HG03108 (cell line): ENCODE data around the gene LGALS9.
"Not testable (repeated sequence)": the region's sequence is repeated elsewhere in the genome, so short reads cannot be mapped to it uniquely, and the experiment has no call there.

ENCODE experiments used
- ATAC-seq: cut with Tn5 transposase; IDR thresholded peaks from one replicate; pipeline ENCODE4 v1.9.1; 2021; ENCODE audit warnings: moderate library complexity; ENCODE audit not compliant: unreplicated experiment

LGALS9 gene

DNA sequence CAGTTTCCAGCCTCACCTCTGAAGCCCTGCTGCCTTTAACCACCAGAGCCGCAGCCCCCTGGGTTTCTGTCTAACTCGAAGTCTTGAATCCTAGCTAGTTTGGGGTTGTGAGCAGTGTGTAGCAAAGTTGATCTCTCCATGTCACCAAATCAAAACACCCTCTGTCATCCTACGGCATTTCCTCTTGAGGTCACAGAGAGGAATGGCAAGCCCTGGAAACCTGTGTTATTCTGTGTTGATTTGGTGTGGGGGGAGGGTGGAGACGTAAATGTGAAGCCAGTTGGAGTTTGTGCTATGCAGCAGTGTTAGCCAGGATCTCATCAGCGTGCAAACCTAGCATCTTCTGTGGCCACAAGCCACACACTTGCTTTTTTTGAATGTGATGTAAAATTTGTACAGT is 5.1 kb upstream of the LGALS9 start:
- ATAC-seq: no peak

DNA sequence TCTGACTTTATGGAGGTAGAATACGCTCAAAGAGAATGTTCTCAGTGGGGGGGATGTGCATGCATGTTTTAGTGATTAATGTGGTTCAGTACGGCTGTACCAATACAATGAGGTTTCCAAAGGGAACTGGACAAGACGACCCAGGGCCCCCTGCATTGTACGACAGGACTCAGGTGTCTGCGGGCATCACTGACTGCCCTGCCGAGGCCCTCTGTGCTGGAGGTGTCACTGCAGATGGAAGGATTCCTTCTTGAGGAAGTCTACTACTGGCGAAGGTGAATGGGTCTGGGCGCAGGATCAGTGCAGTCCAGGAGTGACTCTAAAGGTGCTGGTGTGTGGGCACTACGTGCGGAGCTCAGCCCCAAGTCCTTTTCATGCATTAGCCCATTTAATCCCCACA is 3.5 kb upstream of the LGALS9 start:
- no peak for ATAC-seq

GRCh38 chr17:27628376-27628775 is 2.6 kb upstream of the LGALS9 start:
- ATAC-seq: no peak

- ATAC-seq: not testable (repeated sequence)
These were observed 1.7 kb upstream of the LGALS9 start for GRCh38 chr17:27629260-27629659.

- ATAC-seq: no peak
These were observed 398 bp downstream of the LGALS9 start for GRCh38 chr17:27631411-27631760.

GRCh38 chr17:27631897-27632725 is 1.1 kb downstream of the LGALS9 start:
- no peak for ATAC-seq

GRCh38 chr17:27632766-27633165 is 1.8 kb downstream of the LGALS9 start:
- ATAC-seq: not testable (repeated sequence)

- ATAC-seq: no peak
These were observed 2.5 kb downstream of the LGALS9 start for GRCh38 chr17:27633312-27634025.

- no peak for ATAC-seq
These were observed 3.0 kb downstream of the LGALS9 start for GRCh38 chr17:27634026-27634335.

GRCh38 chr17:27634776-27635175 is 3.8 kb downstream of the LGALS9 start:
- ATAC-seq: no peak

DNA sequence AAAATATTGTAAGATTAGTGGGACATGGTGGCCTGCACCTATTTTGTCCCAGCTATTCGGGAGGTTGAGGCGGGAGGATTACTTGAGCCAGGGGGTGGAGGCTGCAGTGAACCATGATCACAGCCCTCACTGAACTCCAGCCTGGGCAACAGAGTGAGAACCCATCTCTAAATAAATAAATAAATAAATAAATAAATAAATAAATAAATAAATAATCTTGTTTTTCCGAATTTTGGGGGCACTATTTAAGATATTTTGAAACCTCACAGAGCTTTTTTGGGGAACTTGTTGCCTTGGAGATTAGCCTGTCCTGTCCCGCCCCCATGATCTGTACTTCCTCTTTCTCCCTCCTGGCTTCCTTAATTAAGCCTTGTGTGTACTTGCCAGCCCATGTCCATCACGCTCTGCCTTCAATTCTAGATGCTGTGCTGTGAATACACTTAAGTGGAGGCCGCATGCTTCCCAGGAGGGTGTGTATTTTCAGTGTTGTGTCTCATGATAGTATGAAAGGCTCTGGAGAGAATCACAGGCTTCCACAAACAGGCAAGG is 4.4 kb downstream of the LGALS9 start:
- no peak for ATAC-seq

DNA sequence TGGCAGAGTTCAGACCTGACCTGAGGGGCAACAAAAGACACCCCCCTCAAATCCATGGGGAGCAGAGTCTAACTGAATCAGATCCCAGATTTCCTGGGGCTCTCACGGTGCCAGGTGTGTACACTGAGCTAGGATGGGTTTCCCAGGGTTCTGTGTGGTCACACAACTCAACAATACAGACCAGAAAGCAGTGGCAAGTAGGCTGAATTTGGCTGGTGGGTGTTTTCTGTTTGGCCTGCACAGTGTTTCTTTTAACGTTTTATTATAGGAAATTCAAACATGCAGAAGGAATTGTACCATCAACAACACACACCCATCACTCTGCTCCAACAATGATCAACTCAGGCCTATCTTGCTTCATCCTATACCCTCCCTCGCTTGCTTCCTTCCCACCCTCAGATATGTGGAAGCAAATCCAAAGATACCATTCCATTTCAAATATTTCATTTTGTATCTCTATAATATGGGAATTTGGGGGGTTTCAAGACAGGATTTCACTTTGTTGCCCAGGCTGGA is 5.1 kb downstream of the LGALS9 start:
- ATAC-seq: not testable (repeated sequence)

- ATAC-seq: not testable (repeated sequence)
These were observed 6.8 kb downstream of the LGALS9 start for GRCh38 chr17:27637818-27638217.

DNA sequence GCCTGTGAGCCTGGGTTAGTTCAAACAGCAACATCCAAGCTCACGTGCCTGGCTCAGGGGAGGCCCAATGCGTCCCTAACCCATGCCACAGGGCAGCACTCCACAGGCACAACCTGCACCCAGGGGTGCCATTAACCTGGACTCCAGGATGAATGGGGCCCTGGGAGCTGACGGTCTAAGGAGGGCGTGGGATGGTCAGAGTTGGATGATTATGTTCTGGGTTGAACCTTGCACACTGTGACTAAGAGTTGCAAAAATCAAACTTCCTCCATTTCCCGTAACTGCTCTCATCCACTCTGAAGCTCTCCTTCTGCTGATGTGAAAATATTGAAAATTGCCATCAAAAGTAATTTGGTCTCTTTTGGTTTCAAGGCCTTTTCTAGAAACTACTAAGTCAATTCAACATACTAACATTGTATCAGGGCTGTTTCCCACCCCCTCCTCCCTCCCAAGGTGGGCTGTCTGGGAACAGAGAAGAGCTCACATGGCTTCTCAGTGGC is 7.5 kb downstream of the LGALS9 start:
- not testable (repeated sequence) for ATAC-seq

GRCh38 chr17:27640790-27641189 is 9.8 kb downstream of the LGALS9 start:
- ATAC-seq: no peak

DNA sequence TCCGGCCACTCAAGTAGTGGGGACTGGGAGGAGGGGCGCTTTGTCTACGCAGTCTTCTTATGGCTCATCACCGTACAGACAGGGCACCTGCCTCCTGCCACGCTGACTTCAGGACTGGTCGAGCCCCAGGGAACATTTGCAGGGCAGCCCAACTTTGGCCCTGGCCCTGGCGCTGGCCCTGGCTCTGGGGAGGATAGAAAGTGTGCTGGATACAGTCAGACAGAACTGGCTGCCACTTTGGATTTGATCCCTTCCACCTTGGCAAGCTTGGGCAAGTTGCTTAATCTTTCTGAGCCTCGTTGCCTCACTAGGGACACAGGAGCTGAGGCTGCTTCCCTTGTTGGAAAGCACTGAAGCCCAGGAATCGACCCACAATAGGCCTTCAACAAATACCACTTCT is 13.6 kb downstream of the LGALS9 start:
- no peak for ATAC-seq

- not testable (repeated sequence) for ATAC-seq
These were observed 14.6 kb downstream of the LGALS9 start for GRCh38 chr17:27645621-27646020.

DNA sequence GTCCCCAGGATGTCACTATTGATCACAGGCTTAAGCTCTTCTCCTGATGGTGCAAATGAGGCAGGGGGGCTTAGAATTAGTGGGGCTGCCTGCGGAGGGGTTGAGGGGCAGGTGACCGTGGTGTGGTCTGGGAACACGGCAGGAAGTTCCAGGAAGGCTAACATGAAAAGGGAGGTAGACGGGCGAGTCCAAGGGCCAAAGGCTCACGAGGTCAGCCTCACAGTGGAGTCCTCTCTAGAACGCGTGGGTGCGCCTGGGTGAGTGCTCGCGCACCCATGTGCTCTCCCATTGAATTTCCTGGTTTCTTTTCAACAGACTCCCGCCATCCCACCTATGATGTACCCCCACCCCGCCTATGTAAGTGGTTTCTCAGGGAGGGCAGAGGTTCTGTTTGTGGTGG is 15.2 kb downstream of the LGALS9 start:
- ATAC-seq: no peak

DNA sequence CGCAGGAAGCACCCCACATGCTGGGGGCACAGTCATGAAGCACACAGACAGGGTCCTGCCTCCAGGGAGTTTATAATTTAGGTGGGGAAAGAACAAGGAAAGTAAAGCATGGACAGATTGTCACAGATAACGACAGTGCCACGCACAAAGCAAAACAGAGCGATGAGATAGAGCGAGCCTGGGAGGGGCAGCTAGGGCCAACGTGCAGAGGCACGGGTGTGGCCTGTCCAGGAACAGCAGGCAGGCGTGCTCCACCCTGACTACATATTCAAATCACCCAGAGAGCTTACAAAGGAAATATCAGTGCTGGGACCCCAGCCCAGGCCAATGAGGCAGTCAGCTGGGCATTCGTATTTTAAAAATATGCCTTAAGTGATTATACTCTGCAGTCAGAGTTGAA is 16.8 kb downstream of the LGALS9 start:
- no peak for ATAC-seq

DNA sequence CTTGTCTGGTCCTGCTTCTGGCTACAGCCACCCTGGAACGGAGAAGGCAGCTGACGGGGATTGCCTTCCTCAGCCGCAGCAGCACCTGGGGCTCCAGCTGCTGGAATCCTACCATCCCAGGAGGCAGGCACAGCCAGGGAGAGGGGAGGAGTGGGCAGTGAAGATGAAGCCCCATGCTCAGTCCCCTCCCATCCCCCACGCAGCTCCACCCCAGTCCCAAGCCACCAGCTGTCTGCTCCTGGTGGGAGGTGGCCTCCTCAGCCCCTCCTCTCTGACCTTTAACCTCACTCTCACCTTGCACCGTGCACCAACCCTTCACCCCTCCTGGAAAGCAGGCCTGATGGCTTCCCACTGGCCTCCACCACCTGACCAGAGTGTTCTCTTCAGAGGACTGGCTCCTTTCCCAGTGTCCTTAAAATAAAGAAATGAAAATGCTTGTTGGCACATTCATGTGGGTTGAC is 18.2 kb downstream of the LGALS9 start:
- not testable (repeated sequence) for ATAC-seq

DNA sequence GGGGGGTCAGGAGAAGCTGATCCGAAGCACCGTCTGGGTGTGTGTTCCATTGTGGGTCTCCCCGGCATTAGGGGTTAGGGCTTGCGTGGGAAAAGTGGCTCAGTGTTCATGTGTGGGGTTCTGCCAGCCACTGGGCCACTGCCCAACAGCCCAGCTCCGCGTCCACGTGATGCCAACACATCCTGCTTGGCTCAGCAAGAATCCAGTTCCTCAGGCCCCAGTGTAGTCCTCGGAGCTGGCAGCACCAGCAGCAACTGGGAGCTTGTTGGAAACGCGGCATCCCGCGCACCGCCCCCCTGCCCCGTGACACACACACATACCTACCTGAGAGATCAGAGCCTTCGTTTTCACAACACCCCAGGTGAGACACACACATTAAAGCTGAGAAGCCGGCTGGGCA is 18.9 kb downstream of the LGALS9 start:
- ATAC-seq: no peak

DNA sequence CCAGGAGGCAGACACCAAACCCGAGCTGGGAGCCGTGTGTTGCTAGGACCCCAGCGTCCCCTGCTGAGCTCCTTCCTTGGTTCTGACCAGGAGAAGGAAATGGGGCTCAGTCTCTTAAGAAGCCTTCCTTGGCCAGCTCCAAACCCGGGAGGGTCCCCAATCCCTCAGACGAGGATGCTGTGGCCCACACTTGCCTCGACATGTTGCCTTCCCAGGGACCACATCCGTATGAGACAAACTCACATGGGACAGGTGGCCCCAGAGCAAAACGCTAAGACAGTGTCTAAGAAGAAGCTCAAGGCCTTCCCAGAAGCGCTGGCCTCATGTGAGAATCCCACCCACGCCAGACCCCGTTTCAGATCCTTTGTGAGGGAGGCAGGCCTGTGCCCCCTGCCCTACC is 19.8 kb downstream of the LGALS9 start:
- ATAC-seq: no peak
